Erythroblast (primary cell): Measurements from ENCODE around the gene DTX1.

ENCODE experiments used
- DNase-seq, 2 experiments: peaks; one replicate each; lab custom pipeline; 2025; lab: John Stamatoyannopoulos, UW
- GATA1 ChIP-seq: IDR thresholded peaks from 2 replicates; pipeline ENCODE4 v1.6.1; 2011; ENCODE audit warnings: low read depth, mild to moderate bottlenecking, control low read depth, low read length, moderate library complexity
- POLR2A ChIP-seq: IDR thresholded peaks from 2 replicates; pipeline ENCODE4 v1.6.1; 2011; ENCODE audit warnings: mild to moderate bottlenecking, low read length

The DTX1 gene

GRCh38 chr12:113071135-113072112 lies 14.9 kb downstream of the DTX1 start:
- no peak for TF ChIP-seq POLR2A
- TF ChIP-seq GATA1: no peak
- no peak for DNase-seq

GRCh38 chr12:113072136-113072535 lies 15.6 kb downstream of the DTX1 start:
- TF ChIP-seq GATA1 (no peak), POLR2A (no peak)
- no peak for DNase-seq

GRCh38 chr12:113073586-113073985 lies 17.1 kb downstream of the DTX1 start:
- TF ChIP-seq GATA1 (no peak), POLR2A (no peak)
- no peak for DNase-seq

GRCh38 chr12:113075137-113075683 lies 18.7 kb downstream of the DTX1 start:
- DNase-seq: no peak
- TF ChIP-seq POLR2A (no peak), GATA1 (no peak)

- TF ChIP-seq GATA1: no peak
- no peak for TF ChIP-seq POLR2A
- no peak for DNase-seq
Measured at GRCh38 chr12:113077057-113077858, 20.7 kb downstream of the DTX1 start.

GRCh38 chr12:113077859-113078255 lies 21.3 kb downstream of the DTX1 start:
- TF ChIP-seq POLR2A: no peak
- TF ChIP-seq GATA1: no peak
- no peak for DNase-seq

- DNase-seq: no peak
- TF ChIP-seq POLR2A (no peak), GATA1 (no peak)
Measured at GRCh38 chr12:113081873-113082272, 25.3 kb downstream of the DTX1 start.

GRCh38 chr12:113082486-113083148 lies 26.1 kb downstream of the DTX1 start:
- DNase-seq: no peak
- TF ChIP-seq POLR2A: no peak
- TF ChIP-seq GATA1: no peak

GRCh38 chr12:113083863-113084435 lies 27.4 kb downstream of the DTX1 start:
- TF ChIP-seq GATA1 (no peak), POLR2A (no peak)
- no peak for DNase-seq

GRCh38 chr12:113086249-113087164 lies 30.0 kb downstream of the DTX1 start:
- TF ChIP-seq POLR2A (no peak), GATA1 (no peak)
- no peak for DNase-seq

GRCh38 chr12:113087193-113087592 lies 30.7 kb downstream of the DTX1 start:
- no peak for TF ChIP-seq GATA1
- no peak for TF ChIP-seq POLR2A
- DNase-seq: no peak

- TF ChIP-seq POLR2A: no peak
- no peak for TF ChIP-seq GATA1
- no peak for DNase-seq
Measured at GRCh38 chr12:113088037-113088436, 31.5 kb downstream of the DTX1 start.
